H1 (cell line): ENCODE data around the gene CCDC141. TPM values are rescaled to one million over a fixed set of nuclear protein-coding genes. Genes with fewer than 3 reads are reported as not detected.
A peak's percentile ranks its signal among the peaks of the same experiment; 100 is the strongest.

Experiments used
- CTCF ChIA-PET: fragments of 300-600 bp; sonication (Branson Sonifier 250); formaldehyde crosslinking; loops from one replicate; lab custom pipeline; 2021; ENCODE audit not compliant: partially characterized antibody; lab: Charles Lee
- POLR2A ChIA-PET: fragments of 300-600 bp; sonication (Branson Sonifier 250); formaldehyde crosslinking; loops from one replicate; lab custom pipeline; 2021; ENCODE audit warnings: inconsistent platforms; ENCODE audit not compliant: partially characterized antibody; lab: Charles Lee
- DNase-seq, 2 experiments: peaks; one replicate each; pipeline versions ENCODE4 v3.0.0 to v3.0.0-alpha.2; 2010 to 2022; ENCODE audit warnings: low spot score in 2 of 2, low read depth in 1 of 2, mixed read lengths in 1 of 2
- FAIRE-seq: peaks from 2 replicates; lab custom pipeline; 2011; peaks lifted over from hg19 to GRCh38; lab: Jason Lieb, UNC
- H2AFZ ChIP-seq: 2 replicates; pipeline ENCODE4 v1.8.1; 2012; ENCODE audit warnings: low read length, inconsistent platforms
- H2AK5ac ChIP-seq: 2 replicates; pipeline ENCODE4 v1.6.1; 2013; ENCODE audit warnings: low read depth, low read length
- H2BK120ac ChIP-seq: replicated peaks from 2 replicates; pipeline ENCODE3; 2013; ENCODE audit warnings: low read depth, low read length, inconsistent platforms
- H2BK12ac ChIP-seq: 2 replicates; pipeline ENCODE4 v1.6.1; 2013; ENCODE audit warnings: low read depth, low read length
- H2BK15ac ChIP-seq: 2 replicates; pipeline ENCODE4 v1.6.1; 2013; ENCODE audit warnings: low read length
- H2BK20ac ChIP-seq: 2 replicates; pipeline ENCODE4 v1.6.1; 2013; ENCODE audit warnings: low read length
- H2BK5ac ChIP-seq: 2 replicates; pipeline ENCODE4 v1.6.1; 2013; ENCODE audit warnings: low read depth, low read length
- H3K14ac ChIP-seq: 2 replicates; pipeline ENCODE4 v1.6.1; 2013; ENCODE audit warnings: inconsistent platforms; ENCODE audit not compliant: insufficient read length
- H3K18ac ChIP-seq: 2 replicates; pipeline ENCODE4 v1.6.1; 2013; ENCODE audit warnings: low read length; ENCODE audit errors: extremely low read depth
- H3K23ac ChIP-seq: 2 replicates; pipeline ENCODE4 v1.6.1; 2013; ENCODE audit warnings: inconsistent platforms; ENCODE audit not compliant: insufficient read length
- H3K23me2 ChIP-seq: 2 replicates; pipeline ENCODE4 v1.6.1; 2013; ENCODE audit warnings: low read depth, low read length
- H3K27ac ChIP-seq: 2 replicates; pipeline ENCODE4 v1.6.1; 2011; ENCODE audit warnings: low read depth, low read length, inconsistent platforms
- H3K27me3 ChIP-seq, 4 experiments: replicated peaks in 1 of 4; 1 replicate in 1 of 4; 2 replicates in 3 of 4; pipeline versions ENCODE4 v1.6.1 to v1.8.1; 2011 to 2013; ENCODE audit warnings: low read length in 3 of 4, mild to moderate bottlenecking in 3 of 4, inconsistent platforms in 2 of 4, mixed read lengths in 2 of 4, moderate library complexity in 1 of 4; ENCODE audit not compliant: control insufficient read depth in 3 of 4, insufficient read depth in 3 of 4; ENCODE audit errors: extremely low read depth in 1 of 4
- H3K36me3 ChIP-seq, 4 experiments: 2 replicates each; pipeline versions ENCODE4 v1.6.1 to v1.8.1; 2011 to 2013; ENCODE audit warnings: mild to moderate bottlenecking in 4 of 4, low read length in 3 of 4, moderate library complexity in 2 of 4, control low read depth in 1 of 4, inconsistent platforms in 1 of 4; ENCODE audit not compliant: insufficient read depth in 4 of 4, control insufficient read depth in 2 of 4
- H3K4ac ChIP-seq: replicated peaks from 2 replicates; pipeline ENCODE3; 2013; ENCODE audit warnings: low read length, low read depth, mixed read lengths, inconsistent platforms; ENCODE audit not compliant: insufficient read length
- H3K4me1 ChIP-seq, 4 experiments: replicated peaks in 1 of 4; 1 replicate in 1 of 4; 2 replicates in 3 of 4; pipeline versions ENCODE4 v1.6.1 to v1.8.1; 2011 to 2013; ENCODE audit warnings: low read length in 3 of 4, inconsistent platforms in 2 of 4, mixed read lengths in 1 of 4; ENCODE audit not compliant: insufficient read depth in 4 of 4, control insufficient read depth in 3 of 4
- H3K4me2 ChIP-seq, 2 experiments: 2 replicates each; pipeline versions ENCODE4 v1.6.1 to v1.8.1; 2011 to 2013; ENCODE audit warnings: low read depth in 2 of 2, low read length in 2 of 2, control low read depth in 1 of 2, inconsistent platforms in 1 of 2, mild to moderate bottlenecking in 1 of 2; ENCODE audit not compliant: insufficient read depth in 1 of 2
- H3K4me3 ChIP-seq, 4 experiments: fragments of 200-600, 300-600 bp in 1 of 4; sonication (generic), shearing (Covaris generic), sonication (Bioruptor Twin) in 1 of 4; 2 replicates each; pipeline versions ENCODE4 v1.5.1 to v1.8.1; 2011 to 2016; ENCODE audit warnings: low read length in 4 of 4, low read depth in 3 of 4, control low read depth in 2 of 4, inconsistent platforms in 2 of 4, mild to moderate bottlenecking in 2 of 4, mixed read lengths in 1 of 4, moderate library complexity in 1 of 4; ENCODE audit not compliant: insufficient read depth in 2 of 4; ENCODE audit errors: extremely low read depth in 1 of 4
- H3K56ac ChIP-seq: replicated peaks from 2 replicates; pipeline ENCODE3; 2013; ENCODE audit warnings: low read depth, mild to moderate bottlenecking, mixed read lengths, low read length, inconsistent platforms; ENCODE audit not compliant: insufficient read length
- H3K79me1 ChIP-seq: 2 replicates; pipeline ENCODE4 v1.6.1; 2013; ENCODE audit warnings: low read depth, low read length, control low read depth
- H3K79me2 ChIP-seq, 2 experiments: 2 replicates each; pipeline versions ENCODE4 v1.6.1 to v1.8.1; 2012 to 2013; ENCODE audit warnings: low read length in 2 of 2, mild to moderate bottlenecking in 2 of 2, inconsistent platforms in 1 of 2; ENCODE audit not compliant: insufficient read depth in 2 of 2, control insufficient read depth in 1 of 2
- H3K9ac ChIP-seq, 4 experiments: replicated peaks in 1 of 4; 1 replicate in 1 of 4; 2 replicates in 3 of 4; pipeline versions ENCODE4 v1.6.1 to v1.8.1; 2011 to 2013; ENCODE audit warnings: low read depth in 3 of 4, low read length in 3 of 4, control low read depth in 2 of 4, mild to moderate bottlenecking in 2 of 4, moderate library complexity in 2 of 4, inconsistent platforms in 1 of 4; ENCODE audit errors: extremely low read depth in 1 of 4
- H3K9me3 ChIP-seq, 2 experiments: 2 replicates each; pipeline versions ENCODE4 v1.6.1 to v1.8.1; 2012 to 2013; ENCODE audit warnings: mild to moderate bottlenecking in 2 of 2, moderate library complexity in 2 of 2, control low read depth in 1 of 2, inconsistent platforms in 1 of 2, low read depth in 1 of 2, low read length in 1 of 2, mixed read lengths in 1 of 2; ENCODE audit not compliant: insufficient read depth in 2 of 2
- H4K20me1 ChIP-seq, 2 experiments: replicated peaks in 1 of 2; 2 replicates each; pipeline versions ENCODE3 to v1.8.1; 2011 to 2013; ENCODE audit warnings: inconsistent platforms in 2 of 2, low read length in 2 of 2, mild to moderate bottlenecking in 1 of 2; ENCODE audit not compliant: insufficient read depth in 2 of 2, control insufficient read depth in 1 of 2
- H4K5ac ChIP-seq: 2 replicates; pipeline ENCODE4 v1.6.1; 2013; ENCODE audit warnings: low read length, low read depth, mixed read lengths, inconsistent platforms; ENCODE audit not compliant: insufficient read length
- H4K8ac ChIP-seq: 2 replicates; pipeline ENCODE4 v1.8.0; 2013; ENCODE audit warnings: mild to moderate bottlenecking, moderate library complexity, low read length, inconsistent platforms; ENCODE audit not compliant: insufficient read depth; ENCODE audit errors: extremely low read depth
- H4K91ac ChIP-seq: replicated peaks from 2 replicates; pipeline ENCODE3; 2013; ENCODE audit warnings: low read length, mixed read lengths, inconsistent platforms; ENCODE audit not compliant: insufficient read length
- CEBPB ChIP-seq: IDR thresholded peaks from 2 replicates; pipeline ENCODE4 v1.6.1; 2012; ENCODE audit warnings: low read depth, low read length
- GTF2F1 ChIP-seq: IDR thresholded peaks from 2 replicates; pipeline ENCODE4 v1.6.1; 2012; ENCODE audit warnings: low read depth, low read length, improper control_type of control experiment, borderline replicate concordance
- JUND ChIP-seq: IDR thresholded peaks from 2 replicates; pipeline ENCODE4 v1.6.1; 2011; ENCODE audit warnings: mild to moderate bottlenecking, improper control_type of control experiment, low read length
- RNF2 ChIP-seq: fragments of 200-900, 300-1000 bp; sonication (generic); IDR thresholded peaks from 2 replicates; pipeline ENCODE4 v1.7.1; 2016; ENCODE audit warnings: borderline replicate concordance, low read depth, mild to moderate bottlenecking, antibody characterized with exemption, low read length; ENCODE audit not compliant: poor library complexity, severe bottlenecking; ENCODE audit errors: missing control alignments
- WGBS, 2 experiments: shearing (Covaris generic) in 1 of 2; methylation state at CpG; one replicate each; pipeline versions ENCODE4 v1.1.6 to v1.1.7; 2013 to 2015; ENCODE audit warnings: low lambda C conversion rate in 2 of 2, mixed read lengths in 2 of 2, inconsistent platforms in 1 of 2, low coverage in 1 of 2, missing lambda C conversion rate in 1 of 2; ENCODE audit not compliant: insufficient replicate concordance in 2 of 2, insufficient coverage in 1 of 2, insufficient read length in 1 of 2; ENCODE audit errors: extremely low coverage in 1 of 2, missing lambda C conversion rate in 1 of 2; 5-methylcytosine and 5-hydroxymethylcytosine counted together
- polyA plus RNA-seq, 7 experiments: library from polyadenylated mRNA; depleted of rRNA in 3 of 7; stranded (reverse) in 5 of 7; unstranded in 2 of 7; fragments of >200 nt in 5 of 7; fragments of 200-250 nt in 2 of 7; gene quantifications; 1 replicate in 5 of 7; 2 replicates in 1 of 7; 4 replicates in 1 of 7; pipeline versions ENCODE4 v1.2.1 to v1.2.3, GENCODE V29; 2011 to 2013; ENCODE audit warnings: missing spikeins in 2 of 7, mixed read lengths in 2 of 7
- total RNA-seq: library from RNA; stranded (reverse); fragmentation: NEBNext Ultra II Directional; extraction: Animal tissue kit (Norgen Biotek cat#: 25700); gene quantifications from 2 replicates; pipeline ENCODE4 v1.2.1, GENCODE V29; 2021
- TF ChIP-seq, protein P1 (sequence below), 3 experiments: IDR thresholded peaks; 1 replicate in 2 of 3; 2 replicates in 1 of 3; pipeline versions ENCODE4 v1.5.1 to v1.6.1; 2011; ENCODE audit warnings: low read length in 3 of 3, mild to moderate bottlenecking in 3 of 3, inconsistent platforms in 2 of 3, low read depth in 1 of 3, moderate library complexity in 1 of 3; ENCODE audit not compliant: insufficient read depth in 1 of 3; ENCODE audit errors: control extremely low read depth in 1 of 3
- TF ChIP-seq, protein P2 (sequence below): IDR thresholded peaks from 2 replicates; pipeline ENCODE4 v1.6.1; 2012; ENCODE audit warnings: inconsistent platforms

The CCDC141 gene
- total and polyA plus RNA-seq, 2 of the 8 experiments (the other 6 are each of a cell fraction or from before 2014, with no cell fraction given): 0.56 to 21.6 TPM

DNA sequence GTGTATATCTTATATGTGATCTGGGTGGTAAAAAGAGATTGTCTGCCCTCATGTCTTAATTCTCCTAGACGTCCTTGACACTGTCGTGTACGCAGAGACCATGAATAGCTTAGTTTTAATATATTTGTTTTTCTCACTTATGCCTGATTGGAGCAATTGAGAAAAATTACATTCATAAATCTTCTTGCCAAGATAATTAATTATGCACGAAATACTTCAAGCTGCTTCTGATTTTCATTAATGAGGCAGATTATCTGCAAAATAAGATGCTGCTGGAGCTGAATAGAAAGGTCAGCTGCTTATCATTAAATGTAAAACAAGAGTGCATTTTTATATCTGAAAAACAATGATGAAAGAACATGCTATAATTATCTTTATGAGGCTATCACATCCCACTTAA lies 95.9 kb downstream of the CCDC141 start:
- Histone ChIP-seq H3K18ac (no peak overlapping the region), H3K4me2 (no peak overlapping the region), H3K27ac (no peak overlapping the region), H3K14ac (no peak overlapping the region), H3K4me1 (no peaks in the 10 kb centered on the region), H4K91ac (no peak overlapping the region), H2AFZ (no peak overlapping the region), H2BK120ac (no peak overlapping the region), H3K4me3 (no peak overlapping the region), H3K23ac (no peak overlapping the region), H3K79me2 (no peaks in the 10 kb centered on the region), H3K9me3 (no peaks in the 10 kb centered on the region), H2BK15ac (no peak overlapping the region), H3K23me2 (no peaks in the 10 kb centered on the region), H4K20me1 (no peaks in the 10 kb centered on the region), H2BK12ac (no peak overlapping the region), H4K8ac (no peak overlapping the region), H3K36me3 (no peaks in the 10 kb centered on the region), H2AK5ac (no peak overlapping the region), H3K56ac (no peak overlapping the region), H2BK20ac (no peak overlapping the region), H3K9ac (peak overlapping the region in 1 of 4 experiments; percentile 34; a peak in 1 of 7 replicates), H3K79me1 (no peaks in the 10 kb centered on the region), H4K5ac (no peak overlapping the region), H3K4ac (no peak overlapping the region), H2BK5ac (no peak overlapping the region), H3K27me3 (no peaks in the 10 kb centered on the region)
- no peak for FAIRE-seq
- DNase-seq: no peak
- CTCF ChIA-PET: interaction anchor here (1.0 to 1.4 kb wide), 3 partner anchors 25 to 66 kb away, joined by 3 to 5 read pairs (median 4); no protein-coding TSS in a partner anchor
- TF ChIP-seq RNF2: no peak
- no peak for TF ChIP-seq GTF2F1
- TF ChIP-seq, protein P1, sequence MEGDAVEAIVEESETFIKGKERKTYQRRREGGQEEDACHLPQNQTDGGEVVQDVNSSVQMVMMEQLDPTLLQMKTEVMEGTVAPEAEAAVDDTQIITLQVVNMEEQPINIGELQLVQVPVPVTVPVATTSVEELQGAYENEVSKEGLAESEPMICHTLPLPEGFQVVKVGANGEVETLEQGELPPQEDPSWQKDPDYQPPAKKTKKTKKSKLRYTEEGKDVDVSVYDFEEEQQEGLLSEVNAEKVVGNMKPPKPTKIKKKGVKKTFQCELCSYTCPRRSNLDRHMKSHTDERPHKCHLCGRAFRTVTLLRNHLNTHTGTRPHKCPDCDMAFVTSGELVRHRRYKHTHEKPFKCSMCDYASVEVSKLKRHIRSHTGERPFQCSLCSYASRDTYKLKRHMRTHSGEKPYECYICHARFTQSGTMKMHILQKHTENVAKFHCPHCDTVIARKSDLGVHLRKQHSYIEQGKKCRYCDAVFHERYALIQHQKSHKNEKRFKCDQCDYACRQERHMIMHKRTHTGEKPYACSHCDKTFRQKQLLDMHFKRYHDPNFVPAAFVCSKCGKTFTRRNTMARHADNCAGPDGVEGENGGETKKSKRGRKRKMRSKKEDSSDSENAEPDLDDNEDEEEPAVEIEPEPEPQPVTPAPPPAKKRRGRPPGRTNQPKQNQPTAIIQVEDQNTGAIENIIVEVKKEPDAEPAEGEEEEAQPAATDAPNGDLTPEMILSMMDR (IDR thresholded peaks at IDR 0.05; ENCODE audit: control extremely low read depth in 1 of 3, insufficient read depth in 1 of 3, low read depth in 1 of 3, low read length in 3 of 3): no peak
- TF ChIP-seq CEBPB: no peak
- TF ChIP-seq, protein P2, sequence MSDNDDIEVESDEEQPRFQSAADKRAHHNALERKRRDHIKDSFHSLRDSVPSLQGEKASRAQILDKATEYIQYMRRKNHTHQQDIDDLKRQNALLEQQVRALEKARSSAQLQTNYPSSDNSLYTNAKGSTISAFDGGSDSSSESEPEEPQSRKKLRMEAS: no peak
- no peak for TF ChIP-seq JUND
- POLR2A ChIA-PET: no interaction called here
- WGBS, 2 experiments: 93% methylated on average over 4 of the region's 4 CpGs; no CpG with 5 or more reads in 1 of the 2 experiments
